ENCODE data around the gene MMS19.

Gene MMS19

DNA sequence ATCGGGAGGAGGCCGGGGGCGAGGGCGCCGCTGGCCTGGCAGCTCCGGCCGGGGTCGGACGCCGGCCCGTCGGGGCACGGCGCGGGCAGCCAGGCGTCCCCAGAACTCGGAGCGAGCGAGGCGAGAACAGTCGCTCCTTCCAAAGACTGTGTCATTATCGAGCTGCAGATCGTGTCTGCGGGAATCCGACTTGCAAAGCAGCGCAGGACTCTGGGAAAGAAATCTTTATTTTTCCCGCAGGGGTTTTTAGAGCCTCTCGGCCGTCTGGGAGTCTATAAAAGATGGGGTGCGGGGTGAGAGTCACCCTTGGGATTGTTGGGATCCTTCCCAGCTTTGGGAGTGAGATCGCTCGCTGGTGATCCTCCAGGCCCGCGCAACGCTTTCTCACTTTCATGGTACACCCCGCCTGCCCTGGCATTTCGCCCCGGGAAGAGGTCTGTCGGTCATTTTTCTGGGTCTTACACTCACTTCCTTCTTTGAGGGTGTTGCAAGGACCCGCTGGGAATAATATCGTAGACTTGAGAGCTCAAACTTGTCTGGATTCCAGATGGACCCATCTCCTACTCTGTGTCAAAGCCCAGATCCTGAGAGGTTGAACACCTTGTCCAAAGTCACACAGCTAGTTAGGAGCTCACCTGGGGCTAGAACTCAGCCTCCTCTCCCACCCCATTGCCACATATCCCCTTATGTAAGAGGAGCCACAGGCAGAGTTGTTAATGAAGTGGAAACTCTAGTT, 1.5 kb upstream of the MMS19 start:
- peaks cover 51% of the 10 kb centered on the region for H3K27me3 ChIP-seq (ENCODE audit: control insufficient read depth, low read length)
- H3F3A ChIP-seq (ENCODE audit: control insufficient read depth, insufficient read depth): peaks cover 3% of the 10 kb centered on the region
- H4K20me1 ChIP-seq (ENCODE audit: control insufficient read depth, insufficient read depth, low read depth, low read length): peaks cover 17% of the 10 kb centered on the region; the same call in 1 of the 2 replicates
- H3K4me1 ChIP-seq (ENCODE audit: control insufficient read depth, low read length): peaks cover 31% of the 10 kb centered on the region
- H3K79me2 ChIP-seq (ENCODE audit: control insufficient read depth, low read length): peaks cover 34% of the 10 kb centered on the region
- peaks cover 24% of the 10 kb centered on the region for H3K36me3 ChIP-seq (ENCODE audit: control insufficient read depth, low read length)
- TF ChIP-seq, protein P1, sequence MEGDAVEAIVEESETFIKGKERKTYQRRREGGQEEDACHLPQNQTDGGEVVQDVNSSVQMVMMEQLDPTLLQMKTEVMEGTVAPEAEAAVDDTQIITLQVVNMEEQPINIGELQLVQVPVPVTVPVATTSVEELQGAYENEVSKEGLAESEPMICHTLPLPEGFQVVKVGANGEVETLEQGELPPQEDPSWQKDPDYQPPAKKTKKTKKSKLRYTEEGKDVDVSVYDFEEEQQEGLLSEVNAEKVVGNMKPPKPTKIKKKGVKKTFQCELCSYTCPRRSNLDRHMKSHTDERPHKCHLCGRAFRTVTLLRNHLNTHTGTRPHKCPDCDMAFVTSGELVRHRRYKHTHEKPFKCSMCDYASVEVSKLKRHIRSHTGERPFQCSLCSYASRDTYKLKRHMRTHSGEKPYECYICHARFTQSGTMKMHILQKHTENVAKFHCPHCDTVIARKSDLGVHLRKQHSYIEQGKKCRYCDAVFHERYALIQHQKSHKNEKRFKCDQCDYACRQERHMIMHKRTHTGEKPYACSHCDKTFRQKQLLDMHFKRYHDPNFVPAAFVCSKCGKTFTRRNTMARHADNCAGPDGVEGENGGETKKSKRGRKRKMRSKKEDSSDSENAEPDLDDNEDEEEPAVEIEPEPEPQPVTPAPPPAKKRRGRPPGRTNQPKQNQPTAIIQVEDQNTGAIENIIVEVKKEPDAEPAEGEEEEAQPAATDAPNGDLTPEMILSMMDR (IDR thresholded peaks at IDR 0.05; ENCODE audit: low read depth, low read length, poor library complexity, severe bottlenecking): no peak
- peak; percentile 70; the same call in 1 of the 2 replicates for TF ChIP-seq EZH2phosphoT487 (IDR thresholded peaks at IDR 0.05; ENCODE audit: borderline replicate concordance, low read length)
- peak overlapping the region; percentile 95 for H3K4me2 ChIP-seq (ENCODE audit: low read length)
- H3K27ac ChIP-seq (ENCODE audit: low read depth, low read length): no peak overlapping the region
- peak overlapping the region; percentile 96 for H3K4me3 ChIP-seq (ENCODE audit: low read length)
- no peaks in the 10 kb centered on the region for H3K9me2 ChIP-seq (replicated peaks; ENCODE audit: control insufficient read depth, low read length)
- H3K9me3 ChIP-seq (ENCODE audit: control insufficient read depth, insufficient read depth, low read length): no peaks in the 10 kb centered on the region

DNA sequence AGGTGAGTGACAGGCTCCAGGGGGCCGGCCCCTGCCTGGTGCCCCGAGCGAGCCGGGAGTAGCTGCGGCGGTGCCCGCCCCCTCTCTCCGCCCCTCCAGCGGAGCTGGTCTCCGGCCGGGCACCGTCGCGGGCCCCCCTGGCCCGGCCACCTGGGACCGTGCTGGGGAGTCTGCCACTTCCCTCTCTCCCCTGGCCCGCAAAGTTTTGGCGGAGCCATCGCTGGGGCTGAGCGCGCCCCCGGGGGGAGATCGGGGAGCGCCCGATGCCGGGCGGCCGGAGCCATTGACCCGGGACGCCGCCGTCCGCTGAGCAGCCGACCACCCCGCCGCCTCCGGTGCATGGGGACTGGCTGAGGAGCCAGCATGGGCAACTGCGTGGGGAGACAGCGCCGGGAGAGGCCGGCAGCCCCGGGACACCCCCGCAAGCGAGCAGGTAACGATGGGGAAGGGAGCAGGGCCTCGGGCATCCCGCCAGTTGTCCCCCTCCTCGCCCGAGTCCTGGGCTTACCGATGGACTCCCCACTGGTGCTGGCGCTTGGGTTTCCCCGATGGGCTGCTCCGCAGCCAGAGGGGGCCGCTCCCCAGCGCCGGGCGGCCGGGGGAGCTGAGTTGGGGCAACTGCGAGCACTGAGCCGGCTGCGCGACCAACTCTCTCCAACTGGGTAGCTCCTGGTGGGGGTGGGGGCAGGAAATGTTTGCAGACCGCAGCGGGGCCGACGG, 779 bp upstream of the MMS19 start, which contains the start of gene UBTD1:
Gene UBTD1, plus strand, starts transcription at position 84 of the 720 bp plus-strand sequence. Its CDS starts 280 bp downstream, at position 364.
- Histone ChIP-seq H3K9me2 (replicated peaks; ENCODE audit: control insufficient read depth, low read length) (no peaks in the 10 kb centered on the region), H3K4me1 (ENCODE audit: control insufficient read depth, low read length) (peaks cover 32% of the 10 kb centered on the region), H3K79me2 (ENCODE audit: control insufficient read depth, low read length) (peaks cover 42% of the 10 kb centered on the region), H3F3A (ENCODE audit: control insufficient read depth, insufficient read depth) (peaks cover 3% of the 10 kb centered on the region), H3K4me3 (ENCODE audit: low read length) (peak within 1 kb of the TSS; percentile 96), H4K20me1 (ENCODE audit: control insufficient read depth, insufficient read depth, low read depth, low read length) (peaks cover 23% of the 10 kb centered on the region; the same call in 1 of the 2 replicates), H3K36me3 (ENCODE audit: control insufficient read depth, low read length) (peaks cover 30% of the 10 kb centered on the region), H3K27ac (ENCODE audit: low read depth, low read length) (peak within 1 kb of the TSS; percentile 78), H3K27me3 (ENCODE audit: control insufficient read depth, low read length) (peaks cover 44% of the 10 kb centered on the region), H3K4me2 (ENCODE audit: low read length) (peak within 1 kb of the TSS; percentile 95), H3K9me3 (ENCODE audit: control insufficient read depth, insufficient read depth, low read length) (no peaks in the 10 kb centered on the region)
- TF ChIP-seq, protein P1 (IDR thresholded peaks at IDR 0.05; ENCODE audit: low read depth, low read length, poor library complexity, severe bottlenecking): no peak
- no peak for TF ChIP-seq EZH2phosphoT487 (IDR thresholded peaks at IDR 0.05; ENCODE audit: borderline replicate concordance, low read length)

DNA sequence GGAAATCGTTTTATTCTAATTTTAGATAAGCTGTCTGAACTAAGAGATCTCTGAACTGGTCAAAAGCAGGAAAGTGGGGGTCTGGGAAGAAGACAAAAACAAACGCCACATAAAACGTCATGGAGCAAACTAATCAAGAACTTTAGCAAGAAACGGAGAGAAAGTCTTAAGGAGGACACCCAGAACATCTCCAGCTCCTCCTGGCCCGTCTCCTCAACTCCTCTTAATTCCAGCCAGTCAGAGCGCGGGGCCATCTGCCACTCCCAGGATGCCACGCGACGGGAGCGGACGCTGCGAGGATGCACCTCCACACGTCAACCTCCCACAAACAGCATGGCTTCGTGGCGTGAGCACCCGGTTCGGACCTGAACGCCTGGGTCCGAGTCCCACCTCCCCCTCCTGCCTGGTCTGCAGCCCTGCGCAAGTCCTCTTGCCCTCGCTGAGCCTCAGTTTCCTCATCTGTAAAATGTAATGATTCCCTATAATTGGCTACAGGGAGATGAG, 598 bp downstream of the MMS19 start:
- peak overlapping the region; percentile 95 for H3K4me2 ChIP-seq (ENCODE audit: low read length)
- no peaks in the 10 kb centered on the region for H3K9me2 ChIP-seq (replicated peaks; ENCODE audit: control insufficient read depth, low read length)
- H3F3A ChIP-seq (ENCODE audit: control insufficient read depth, insufficient read depth): peaks cover 3% of the 10 kb centered on the region
- no peak for TF ChIP-seq EZH2phosphoT487 (IDR thresholded peaks at IDR 0.05; ENCODE audit: borderline replicate concordance, low read length)
- TF ChIP-seq, protein P1 (IDR thresholded peaks at IDR 0.05; ENCODE audit: low read depth, low read length, poor library complexity, severe bottlenecking): no peak
- peaks cover 26% of the 10 kb centered on the region; the same call in 1 of the 2 replicates for H4K20me1 ChIP-seq (ENCODE audit: control insufficient read depth, insufficient read depth, low read depth, low read length)
- H3K4me3 ChIP-seq (ENCODE audit: low read length): peak overlapping the region; percentile 96
- H3K4me1 ChIP-seq (ENCODE audit: control insufficient read depth, low read length): peaks cover 32% of the 10 kb centered on the region
- peaks cover 56% of the 10 kb centered on the region for H3K79me2 ChIP-seq (ENCODE audit: control insufficient read depth, low read length)
- peaks cover 36% of the 10 kb centered on the region for H3K27me3 ChIP-seq (ENCODE audit: control insufficient read depth, low read length)
- H3K36me3 ChIP-seq (ENCODE audit: control insufficient read depth, low read length): peaks cover 41% of the 10 kb centered on the region
- peak overlapping the region; percentile 78 for H3K27ac ChIP-seq (ENCODE audit: low read depth, low read length)
- H3K9me3 ChIP-seq (ENCODE audit: control insufficient read depth, insufficient read depth, low read length): no peaks in the 10 kb centered on the region
